IMR-90 (cell line): Measurements from ENCODE around the gene MYL12B. TPM values are rescaled to one million over a fixed set of nuclear protein-coding genes. Genes with fewer than 3 reads are reported as not detected.

Experiments
- ATAC-seq: fragments of 200-7000 bp; cut with Tn5 transposase; 2 replicates; pipeline ENCODE4 v1.9.1; 2020; ENCODE audit warnings: low read depth, mild to moderate bottlenecking, moderate library complexity
- BruUV-seq: library from RNA; stranded (reverse); fragments of 400-500 nt; replicated peaks from 2 replicates; lab custom pipeline; 2021; lab: Mats Ljungman, UMichigan
- CTCF ChIA-PET: fragments of 300-600 bp; formaldehyde crosslinking; extraction: SDS; loops from one replicate; lab custom pipeline; 2021; ENCODE audit warnings: antibody characterized with exemption; lab: Yijun Ruan, JAX
- POLR2A ChIA-PET: fragments of 300-600 bp; sonication (Branson Sonifier 250); formaldehyde crosslinking; loops from one replicate; lab custom pipeline; 2022; ENCODE audit warnings: antibody characterized with exemption; ENCODE audit not compliant: unreplicated experiment; lab: Charles Lee
- DNase-seq: peaks from one replicate; pipeline ENCODE4 v3.0.0; 2013
- H2AFZ ChIP-seq: replicated peaks from 2 replicates; pipeline ENCODE3; 2013; ENCODE audit warnings: low read length, mild to moderate bottlenecking; ENCODE audit not compliant: poor library complexity
- H2AK5ac ChIP-seq: 2 replicates; pipeline ENCODE4 v1.6.1; 2013; ENCODE audit warnings: low read depth, low read length, inconsistent platforms
- H2AK9ac ChIP-seq: replicated peaks from 2 replicates; pipeline ENCODE3; 2013; ENCODE audit warnings: mild to moderate bottlenecking, low read depth, low read length, moderate library complexity; ENCODE audit not compliant: poor library complexity
- H2BK120ac ChIP-seq: 2 replicates; pipeline ENCODE4 v1.6.1; 2013; ENCODE audit warnings: low read depth, low read length, inconsistent platforms
- H2BK15ac ChIP-seq: 3 replicates; pipeline ENCODE4 v1.6.1; 2013; ENCODE audit warnings: low read depth, low read length, inconsistent platforms
- H2BK20ac ChIP-seq: 2 replicates; pipeline ENCODE4 v1.6.1; 2013; ENCODE audit warnings: low read depth, mild to moderate bottlenecking, inconsistent platforms, low read length, moderate library complexity
- H2BK5ac ChIP-seq: 2 replicates; pipeline ENCODE4 v1.6.1; 2013; ENCODE audit warnings: mild to moderate bottlenecking, low read depth, low read length, inconsistent platforms; ENCODE audit not compliant: poor library complexity, severe bottlenecking
- H3K14ac ChIP-seq: replicated peaks from 2 replicates; pipeline ENCODE4 v1.6.1; 2013; ENCODE audit warnings: low read depth, low read length, inconsistent platforms
- H3K18ac ChIP-seq: 2 replicates; pipeline ENCODE4 v1.6.1; 2013; ENCODE audit warnings: low read depth, low read length, control low read depth
- H3K23ac ChIP-seq: 2 replicates; pipeline ENCODE4 v1.6.1; 2013; ENCODE audit warnings: low read depth, low read length, inconsistent platforms
- H3K27ac ChIP-seq: 2 replicates; pipeline ENCODE4 v1.5.1; 2013; ENCODE audit warnings: mild to moderate bottlenecking, control low read depth, low read length; ENCODE audit not compliant: insufficient read depth
- H3K27me3 ChIP-seq: 2 replicates; pipeline ENCODE4 v1.6.1; 2013; ENCODE audit warnings: low read length; ENCODE audit not compliant: control insufficient read depth, insufficient read depth
- H3K36me3 ChIP-seq: 2 replicates; pipeline ENCODE4 v1.6.1; 2013; ENCODE audit warnings: low read length, mixed read lengths; ENCODE audit not compliant: control insufficient read depth, insufficient read depth
- H3K4ac ChIP-seq: 2 replicates; pipeline ENCODE4 v1.6.1; 2013; ENCODE audit warnings: low read depth, low read length, inconsistent platforms
- H3K4me1 ChIP-seq: 2 replicates; pipeline ENCODE4 v1.6.1; 2013; ENCODE audit warnings: low read length, mixed read lengths; ENCODE audit not compliant: control insufficient read depth, insufficient read depth
- H3K4me2 ChIP-seq: 2 replicates; pipeline ENCODE4 v1.6.1; 2013; ENCODE audit warnings: low read depth, mild to moderate bottlenecking, control low read depth, low read length, moderate library complexity
- H3K4me3 ChIP-seq: 2 replicates; pipeline ENCODE4 v1.5.1; 2013; ENCODE audit warnings: low read depth, mild to moderate bottlenecking, control low read depth, low read length, moderate library complexity; ENCODE audit not compliant: insufficient read depth
- H3K56ac ChIP-seq: 2 replicates; pipeline ENCODE4 v1.6.1; 2013; ENCODE audit warnings: low read length, inconsistent platforms; ENCODE audit not compliant: insufficient read depth; ENCODE audit errors: extremely low read depth
- H3K79me1 ChIP-seq, 2 experiments: 2 replicates each; pipeline ENCODE4 v1.6.1; 2013; ENCODE audit warnings: low read length in 2 of 2, inconsistent platforms in 1 of 2, low read depth in 1 of 2
- H3K9ac ChIP-seq: 2 replicates; pipeline ENCODE4 v1.6.1; 2013; ENCODE audit warnings: low read depth, low read length, control low read depth
- H3K9me1 ChIP-seq: 2 replicates; pipeline ENCODE4 v1.6.1; 2013; ENCODE audit warnings: low read length, inconsistent platforms; ENCODE audit not compliant: insufficient read depth
- H3K9me3 ChIP-seq: 2 replicates; pipeline ENCODE4 v1.6.1; 2013; ENCODE audit warnings: low read length; ENCODE audit not compliant: control insufficient read depth, insufficient read depth
- H4K20me1 ChIP-seq: 2 replicates; pipeline ENCODE4 v1.6.1; 2013; ENCODE audit warnings: low read length, inconsistent platforms; ENCODE audit not compliant: insufficient read depth
- H4K5ac ChIP-seq: 2 replicates; pipeline ENCODE4 v1.6.1; 2013; ENCODE audit warnings: mild to moderate bottlenecking, low read depth, low read length, control low read depth
- H4K8ac ChIP-seq, 2 experiments: 2 replicates each; pipeline ENCODE4 v1.6.1; 2013; ENCODE audit warnings: low read depth in 2 of 2, low read length in 2 of 2, control low read depth in 1 of 2, inconsistent platforms in 1 of 2
- H4K91ac ChIP-seq: 2 replicates; pipeline ENCODE4 v1.6.1; 2013; ENCODE audit warnings: low read depth, low read length, inconsistent platforms; ENCODE audit not compliant: insufficient read depth
- BHLHE40 ChIP-seq: fragments of 150-350 bp; IDR thresholded peaks from 2 replicates; pipeline ENCODE4 v1.6.1; 2016; ENCODE audit warnings: mild to moderate bottlenecking, low read depth, low read length
- CEBPB ChIP-seq: IDR thresholded peaks from 2 replicates; pipeline ENCODE4 v1.6.1; 2012; ENCODE audit warnings: low read depth, low read length, improper control_type of control experiment
- CHD1 ChIP-seq: IDR thresholded peaks from 2 replicates; pipeline ENCODE4 v1.6.1; 2012; ENCODE audit warnings: low read depth, low read length, improper control_type of control experiment
- CTCF ChIP-seq: conservative IDR thresholded peaks from 2 replicates; pipeline ENCODE4 v1.5.1; 2012; ENCODE audit warnings: mild to moderate bottlenecking, low read depth, low read length, improper control_type of control experiment
- ELK1 ChIP-seq: fragments of 150-350 bp; IDR thresholded peaks from 2 replicates; pipeline ENCODE4 v1.6.1; 2016; ENCODE audit warnings: low read depth, mild to moderate bottlenecking, low read length, moderate library complexity, borderline replicate concordance
- FOS ChIP-seq: fragments of 150-350 bp; IDR thresholded peaks from 2 replicates; pipeline ENCODE4 v1.6.1; 2016; ENCODE audit warnings: low read depth, low read length
- MAFK ChIP-seq: IDR thresholded peaks from 2 replicates; pipeline ENCODE4 v1.6.1; 2012; ENCODE audit warnings: low read depth, low read length, improper control_type of control experiment
- MAZ ChIP-seq: IDR thresholded peaks from 2 replicates; pipeline ENCODE4 v1.6.1; 2012; ENCODE audit warnings: low read depth, mild to moderate bottlenecking, low read length, improper control_type of control experiment, moderate library complexity, borderline replicate concordance
- MXI1 ChIP-seq: IDR thresholded peaks from 2 replicates; pipeline ENCODE4 v1.6.1; 2012; ENCODE audit warnings: low read depth, mild to moderate bottlenecking, low read length, moderate library complexity, borderline replicate concordance
- NFE2L2 ChIP-seq: fragments of 150-350 bp; IDR thresholded peaks from 2 replicates; pipeline ENCODE4 v1.6.1; 2016; ENCODE audit warnings: low read depth, mild to moderate bottlenecking, low read length
- POLR2A ChIP-seq: IDR thresholded peaks from 2 replicates; pipeline ENCODE4 v1.6.1; 2012; ENCODE audit warnings: mild to moderate bottlenecking, low read depth, low read length
- RAD21 ChIP-seq: IDR thresholded peaks from 2 replicates; pipeline ENCODE4 v1.6.1; 2012; ENCODE audit warnings: low read length, improper control_type of control experiment
- RCOR1 ChIP-seq: IDR thresholded peaks from 2 replicates; pipeline ENCODE4 v1.6.1; 2012; ENCODE audit warnings: mild to moderate bottlenecking, low read length, improper control_type of control experiment; ENCODE audit not compliant: insufficient replicate concordance
- RFX5 ChIP-seq: IDR thresholded peaks from 2 replicates; pipeline ENCODE4 v1.8.0; 2012; ENCODE audit warnings: low read depth, mild to moderate bottlenecking, low read length, moderate library complexity
- SMC3 ChIP-seq: fragments of 150-350 bp; IDR thresholded peaks from 2 replicates; pipeline ENCODE4 v1.6.1; 2016; ENCODE audit warnings: low read depth, mild to moderate bottlenecking, antibody characterized with exemption, low read length, moderate library complexity
- USF2 ChIP-seq: fragments of 150-350 bp; IDR thresholded peaks from 2 replicates; pipeline ENCODE4 v1.6.1; 2017; ENCODE audit warnings: mild to moderate bottlenecking, antibody characterized with exemption, low read length, low read depth
- WGBS, 2 experiments: methylation state at CpG; one replicate each; pipeline versions ENCODE4 v1.1.5 to v1.1.7; 2013; ENCODE audit warnings: missing lambda C conversion rate in 2 of 2; ENCODE audit not compliant: insufficient read length in 1 of 2; ENCODE audit errors: extremely low coverage in 2 of 2; 5-methylcytosine and 5-hydroxymethylcytosine counted together
- dilution Hi-C: fragments of 300-500 bp; cut with HindIII; formaldehyde crosslinking; loops from one replicate; pipeline ENCODE4 v1.14.3; 2018; ENCODE audit warnings: low sequenced_read_pairs; ENCODE audit not compliant: unreplicated experiment
- in situ Hi-C: fragments of 300-500 bp; cut with MboI; formaldehyde crosslinking; loops from 3 replicates; pipeline ENCODE4 v1.14.3; 2019; ENCODE audit warnings: low sequenced_read_pairs, inconsistent platforms, mixed read lengths
- intact Hi-C: fragments of 100-400 bp; cut with micrococcal nuclease; formaldehyde crosslinking; loops from 2 replicates; pipeline ENCODE4 v1.10.0; 2022
- polyA plus RNA-seq, 3 experiments: library from polyadenylated mRNA; depleted of rRNA; stranded (reverse); fragments of >200 nt; gene quantifications; 2 replicates each; pipeline ENCODE4 v1.2.3, GENCODE V29; 2012; ENCODE audit warnings: low replicate concordance in 1 of 3
- total RNA-seq: library from RNA; depleted of rRNA; stranded (reverse); fragments of >200 nt; gene quantifications from 2 replicates; pipeline ENCODE4 v1.2.3, GENCODE V29; 2012

Gene MYL12B
- total and polyA plus RNA-seq, 2 of the 4 experiments (the other 2 are of a cell fraction), result 692 to 816 TPM

GRCh38 chr18:3245185-3245564, 16.8 kb upstream of the MYL12B start:
- Histone ChIP-seq H2BK5ac (no peak overlapping the region), H2AK5ac (no peak overlapping the region), H3K9ac (no peak overlapping the region), H4K20me1 (peaks cover under 1% of the 10 kb centered on the region; the same call in 1 of the 2 replicates), H3K9me3 (peaks cover 4% of the 10 kb centered on the region; the same call in 1 of the 2 replicates), H3K4me1 (peaks cover 3% of the 10 kb centered on the region; the same call in 1 of the 2 replicates), H3K14ac (no peak overlapping the region), H3K4ac (no peak overlapping the region), H4K8ac (no peak overlapping the region), H3K27me3 (no peaks in the 10 kb centered on the region), H2BK20ac (no peak overlapping the region), H3K23ac (no peak overlapping the region), H2BK15ac (no peak overlapping the region), H3K56ac (no peak overlapping the region), H3K9me1 (no peaks in the 10 kb centered on the region), H3K4me2 (no peak overlapping the region), H4K91ac (no peak overlapping the region), H4K5ac (no peak overlapping the region), H3K18ac (no peak overlapping the region), H2BK120ac (no peak overlapping the region), H3K4me3 (no peak overlapping the region), H2AK9ac (no peak overlapping the region), H2AFZ (no peak overlapping the region), H3K79me1 (peaks cover 7 to 11% of the 10 kb centered on the region in 2 experiments; a peak in 2 of 4 replicates), H3K27ac (no peak overlapping the region), H3K36me3 (peaks cover 3% of the 10 kb centered on the region)
- in situ Hi-C loops, result loop anchor here (5.0 kb wide), 1 partner anchor 308 kb away; no protein-coding TSS in a partner anchor
- WGBS, 2 experiments, result no CpG with 5 or more reads among the region's 1 CpG
- dilution Hi-C loops, result no loop called here
- ChIA-PET CTCF (interaction anchor here (0.6 to 0.9 kb wide), 2 partner anchors 229 to 457 kb away, joined by 3 read pairs; no protein-coding TSS in a partner anchor), POLR2A (no interaction called here)
- BruUV-seq, result no TSS peak
- DNase-seq (no peak), ATAC-seq (no peak)
- TF ChIP-seq RFX5, result no peak
- TF ChIP-seq RAD21, result no peak
- TF ChIP-seq USF2, result no peak
- no peak for TF ChIP-seq MXI1
- TF ChIP-seq MAZ, result no peak
- no peak for TF ChIP-seq BHLHE40
- TF ChIP-seq MAFK, result no peak
- TF ChIP-seq CTCF, result no peak
- TF ChIP-seq FOS, result no peak
- TF ChIP-seq ELK1, result no peak
- TF ChIP-seq POLR2A, result no peak
- TF ChIP-seq NFE2L2, result no peak
- TF ChIP-seq RCOR1, result no peak
- TF ChIP-seq CHD1, result no peak
- no peak for TF ChIP-seq CEBPB
- no peak for TF ChIP-seq SMC3
- intact Hi-C loops, result loop anchor here (5.0 to 10.0 kb wide), 2 partner anchors 258 to 440 kb away; no protein-coding TSS in a partner anchor
